Stimulated activated memory B cell treated with anti-CD40 and anti-IgM and Interleukin-4, amounts not matched to agents 10 μg/mL and 1 μg/mL and 100 μg/mL, for 72 hours (primary cell): ENCODE data around the gene ESF1.

Source experiments
- ATAC-seq: fragments of 150-1000 bp; cut with Tn5 transposase; 2 replicates; pipeline ENCODE4 v1.10.0; 2021
- H3K27ac Mint-ChIP-seq: one replicate; pipeline ENCODE4 v1.8.0; 2022; ENCODE audit warnings: mild to moderate bottlenecking, mixed read lengths
- H3K27me3 Mint-ChIP-seq: one replicate; pipeline ENCODE4 v1.8.0; 2022; ENCODE audit warnings: mixed read lengths
- H3K36me3 Mint-ChIP-seq: one replicate; pipeline ENCODE4 v1.8.0; 2022; ENCODE audit warnings: mixed read lengths
- H3K4me1 Mint-ChIP-seq: one replicate; pipeline ENCODE4 v1.8.0; 2022; ENCODE audit warnings: mixed read lengths
- H3K4me3 Mint-ChIP-seq: one replicate; pipeline ENCODE4 v1.8.0; 2022; ENCODE audit warnings: mild to moderate bottlenecking, moderate library complexity, mixed read lengths
- H3K9me3 Mint-ChIP-seq: one replicate; pipeline ENCODE4 v1.8.0; 2022; ENCODE audit warnings: mixed read lengths

Gene ESF1

DNA sequence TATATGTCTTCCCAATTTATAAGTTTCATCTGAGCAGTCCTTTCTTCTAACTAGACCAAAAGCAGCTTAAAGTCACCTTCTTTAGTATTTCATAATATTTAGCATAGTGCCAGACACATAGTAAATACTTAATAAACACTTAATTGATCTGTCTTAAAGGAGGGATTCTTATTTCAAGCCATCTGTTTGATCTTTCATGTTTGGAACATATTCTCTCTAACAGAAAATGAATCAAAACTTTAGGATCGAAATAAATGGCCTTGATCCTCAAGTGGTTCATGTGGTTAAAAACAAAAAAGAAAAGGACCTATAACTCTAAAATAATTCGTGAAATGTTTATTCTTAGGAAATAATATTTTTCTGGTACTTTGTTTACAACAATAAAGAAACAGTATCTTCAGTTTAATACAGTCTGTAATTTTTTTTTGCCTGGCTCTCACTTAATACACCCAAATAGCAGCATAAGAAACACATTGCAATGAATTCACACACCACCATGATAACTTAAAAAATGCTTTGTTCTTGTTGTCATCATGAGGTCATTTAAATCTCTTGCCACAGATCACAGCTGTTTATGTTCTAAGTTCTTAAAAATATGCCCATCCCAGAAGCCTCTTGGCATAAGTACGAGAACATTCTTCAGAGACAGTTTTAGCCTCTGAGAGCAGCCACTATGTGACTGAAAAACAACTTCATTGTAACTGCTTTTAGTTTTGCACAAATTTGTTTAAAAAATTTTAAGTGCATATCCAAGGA, 48.1 kb downstream of the ESF1 start:
- ATAC-seq, result no peak
- H3K36me3 Mint-ChIP-seq, result peaks cover 56% of the 10 kb centered on the region
- no peak overlapping the region for H3K4me3 Mint-ChIP-seq
- H3K4me1 Mint-ChIP-seq, result no peaks in the 10 kb centered on the region
- no peaks in the 10 kb centered on the region for H3K27me3 Mint-ChIP-seq
- no peak overlapping the region for H3K27ac Mint-ChIP-seq
- peaks cover 11% of the 10 kb centered on the region for H3K9me3 Mint-ChIP-seq

DNA sequence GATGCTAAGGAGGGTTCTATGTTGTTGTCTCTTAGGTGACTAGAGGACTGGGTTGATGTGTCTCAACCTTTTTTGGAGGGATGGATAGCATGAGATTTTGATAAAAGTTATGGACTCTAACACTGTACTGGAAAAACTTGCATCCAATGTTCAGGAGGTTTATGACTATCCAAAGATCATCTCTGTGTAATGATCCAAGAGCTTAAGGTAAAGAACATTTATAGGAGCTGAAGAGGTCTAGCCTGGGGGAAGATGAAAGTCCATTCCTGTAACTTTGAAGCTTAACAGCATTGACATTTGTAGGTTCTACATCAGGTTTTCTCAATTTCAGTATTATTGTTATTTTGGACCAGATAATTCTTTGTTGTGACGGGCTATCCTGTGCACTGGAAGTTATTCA, 48.9 kb downstream of the ESF1 start:
- Mint-ChIP-seq H3K4me3 (no peak overlapping the region), H3K36me3 (peaks cover 52% of the 10 kb centered on the region), H3K4me1 (no peaks in the 10 kb centered on the region), H3K27ac (no peak overlapping the region), H3K27me3 (no peaks in the 10 kb centered on the region), H3K9me3 (peaks cover 6% of the 10 kb centered on the region)
- no peak for ATAC-seq

DNA sequence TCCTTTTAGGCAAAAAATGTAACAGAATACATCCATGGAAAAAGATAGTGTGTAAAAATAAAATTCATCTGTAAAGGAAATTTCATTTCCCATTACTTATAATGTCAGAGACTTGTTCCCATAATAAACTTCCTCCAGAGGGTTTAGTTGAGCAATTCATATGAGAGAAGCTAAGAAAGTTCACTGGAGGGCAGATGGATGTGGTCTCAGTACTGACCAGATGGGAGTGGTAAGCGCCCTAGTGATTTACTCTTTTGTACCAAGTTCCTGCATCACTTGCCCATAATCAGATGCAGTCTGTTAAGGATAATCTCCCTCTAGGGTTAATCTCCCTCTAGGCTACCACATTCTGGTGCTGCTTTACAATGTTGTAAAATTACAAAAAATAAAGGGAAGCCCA, 61.7 kb downstream of the ESF1 start:
- Mint-ChIP-seq H3K27ac (no peak overlapping the region), H3K27me3 (no peaks in the 10 kb centered on the region), H3K9me3 (no peaks in the 10 kb centered on the region), H3K4me1 (no peaks in the 10 kb centered on the region), H3K4me3 (no peak overlapping the region), H3K36me3 (peaks cover 17% of the 10 kb centered on the region)
- ATAC-seq, result no peak

DNA sequence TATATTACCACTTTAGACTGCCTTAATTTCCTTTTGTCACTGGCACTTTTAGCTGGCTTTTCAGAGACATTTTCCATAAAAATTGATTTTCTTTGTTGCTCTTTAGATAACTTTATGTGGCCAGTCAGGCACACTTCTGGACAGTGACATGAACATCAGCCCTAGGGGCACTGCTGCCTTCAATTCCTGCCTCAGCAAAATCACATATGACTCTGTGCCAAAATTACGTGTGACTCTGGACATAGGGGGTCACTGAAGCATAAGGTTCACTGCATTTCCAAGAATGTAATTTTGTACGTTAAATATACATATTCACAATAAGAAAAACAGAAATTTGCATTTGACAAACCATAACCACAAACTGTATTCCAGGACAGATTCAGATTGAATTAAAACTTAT, 66.5 kb downstream of the ESF1 start:
- H3K36me3 Mint-ChIP-seq, result peaks cover 48% of the 10 kb centered on the region
- H3K27ac Mint-ChIP-seq, result no peak overlapping the region
- H3K4me3 Mint-ChIP-seq, result no peak overlapping the region
- H3K9me3 Mint-ChIP-seq, result no peaks in the 10 kb centered on the region
- ATAC-seq, result no peak
- no peaks in the 10 kb centered on the region for H3K27me3 Mint-ChIP-seq
- H3K4me1 Mint-ChIP-seq, result no peaks in the 10 kb centered on the region

GRCh38 chr20:13717631-13718044, 67.1 kb downstream of the ESF1 start:
- peaks cover 53% of the 10 kb centered on the region for H3K36me3 Mint-ChIP-seq
- no peaks in the 10 kb centered on the region for H3K9me3 Mint-ChIP-seq
- H3K27ac Mint-ChIP-seq, result no peak overlapping the region
- no peaks in the 10 kb centered on the region for H3K4me1 Mint-ChIP-seq
- no peak overlapping the region for H3K4me3 Mint-ChIP-seq
- no peaks in the 10 kb centered on the region for H3K27me3 Mint-ChIP-seq
- no peak for ATAC-seq

- H3K36me3 Mint-ChIP-seq, result peaks cover 59% of the 10 kb centered on the region
Measured at GRCh38 chr20:13715171-13715570, 69.5 kb downstream of the ESF1 start.

GRCh38 chr20:13708234-13708633, 76.5 kb downstream of the ESF1 start:
- Mint-ChIP-seq H3K9me3 (no peaks in the 10 kb centered on the region), H3K27ac (no peak overlapping the region), H3K36me3 (peaks cover 22% of the 10 kb centered on the region)

More at GRCh38 chr20:13715171-13715570, 69.5 kb downstream of the ESF1 start:
- no peaks in the 10 kb centered on the region for H3K9me3 Mint-ChIP-seq
- H3K27ac Mint-ChIP-seq, result no peak overlapping the region
- H3K4me1 Mint-ChIP-seq, result no peaks in the 10 kb centered on the region
- no peak overlapping the region for H3K4me3 Mint-ChIP-seq
- no peaks in the 10 kb centered on the region for H3K27me3 Mint-ChIP-seq
- no peak for ATAC-seq

DNA sequence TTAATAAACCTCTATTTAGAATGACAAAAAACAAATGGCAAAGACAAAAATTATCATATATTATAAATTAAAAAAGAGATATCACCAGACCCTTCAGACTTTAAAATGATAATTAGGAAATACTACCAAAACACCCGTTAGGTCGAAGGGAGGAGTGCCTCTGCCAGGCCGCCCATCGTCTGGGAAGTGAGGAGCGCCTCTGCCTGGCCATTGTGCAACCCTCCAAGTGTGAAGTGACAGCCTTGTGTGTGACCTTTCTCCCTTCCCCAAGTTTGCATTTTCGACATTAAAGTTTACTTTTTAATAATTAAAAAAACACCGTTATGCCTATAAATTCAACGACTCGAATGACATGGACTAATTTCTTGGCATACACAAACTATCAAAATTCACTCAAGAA, 81.5 kb downstream of the ESF1 start:
- H3K27me3 Mint-ChIP-seq, result no peaks in the 10 kb centered on the region
- H3K4me1 Mint-ChIP-seq, result no peaks in the 10 kb centered on the region
- H3K9me3 Mint-ChIP-seq, result no peaks in the 10 kb centered on the region
- H3K36me3 Mint-ChIP-seq, result no peaks in the 10 kb centered on the region
- H3K27ac Mint-ChIP-seq, result no peak overlapping the region
- no peak overlapping the region for H3K4me3 Mint-ChIP-seq
- no peak for ATAC-seq

More at GRCh38 chr20:13708234-13708633, 76.5 kb downstream of the ESF1 start:
- no peak for ATAC-seq
- H3K27me3 Mint-ChIP-seq, result no peaks in the 10 kb centered on the region
- no peaks in the 10 kb centered on the region for H3K4me1 Mint-ChIP-seq
- H3K4me3 Mint-ChIP-seq, result no peak overlapping the region

DNA sequence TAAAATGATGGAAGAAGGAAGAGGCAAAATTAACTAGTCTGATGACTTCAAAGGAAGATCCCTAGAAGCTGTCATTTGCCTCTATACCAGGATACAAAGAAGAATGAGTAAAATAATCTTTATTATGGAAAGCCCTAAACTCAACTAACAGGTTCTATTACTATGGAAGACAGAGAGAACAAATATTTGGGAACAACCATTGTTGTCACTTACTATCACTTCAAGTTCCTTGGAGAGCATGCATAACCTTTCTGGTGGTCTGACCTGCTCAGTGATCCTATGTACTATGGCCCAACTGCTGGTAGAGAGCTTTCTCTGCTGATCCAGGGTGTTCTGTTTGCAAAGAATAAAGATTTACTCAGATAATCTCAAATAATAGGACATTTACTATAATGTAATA, 83.2 kb downstream of the ESF1 start:
- H3K27me3 Mint-ChIP-seq, result no peaks in the 10 kb centered on the region
- no peaks in the 10 kb centered on the region for H3K36me3 Mint-ChIP-seq
- H3K9me3 Mint-ChIP-seq, result no peaks in the 10 kb centered on the region
- H3K4me3 Mint-ChIP-seq, result no peak overlapping the region
- ATAC-seq, result no peak
- H3K27ac Mint-ChIP-seq, result no peak overlapping the region
- no peaks in the 10 kb centered on the region for H3K4me1 Mint-ChIP-seq

GRCh38 chr20:13700761-13701160, 84.0 kb downstream of the ESF1 start:
- H3K36me3 Mint-ChIP-seq, result no peaks in the 10 kb centered on the region
- no peak overlapping the region for H3K4me3 Mint-ChIP-seq
- no peaks in the 10 kb centered on the region for H3K9me3 Mint-ChIP-seq
- no peaks in the 10 kb centered on the region for H3K27me3 Mint-ChIP-seq
- no peak overlapping the region for H3K27ac Mint-ChIP-seq
- H3K4me1 Mint-ChIP-seq, result no peaks in the 10 kb centered on the region
- ATAC-seq, result no peak

- Mint-ChIP-seq H3K27ac (no peak overlapping the region), H3K4me3 (no peak overlapping the region), H3K27me3 (no peaks in the 10 kb centered on the region), H3K36me3 (no peaks in the 10 kb centered on the region), H3K9me3 (no peaks in the 10 kb centered on the region), H3K4me1 (no peaks in the 10 kb centered on the region)
- ATAC-seq, result no peak
Measured at GRCh38 chr20:13694420-13695150, 90.1 kb downstream of the ESF1 start.

DNA sequence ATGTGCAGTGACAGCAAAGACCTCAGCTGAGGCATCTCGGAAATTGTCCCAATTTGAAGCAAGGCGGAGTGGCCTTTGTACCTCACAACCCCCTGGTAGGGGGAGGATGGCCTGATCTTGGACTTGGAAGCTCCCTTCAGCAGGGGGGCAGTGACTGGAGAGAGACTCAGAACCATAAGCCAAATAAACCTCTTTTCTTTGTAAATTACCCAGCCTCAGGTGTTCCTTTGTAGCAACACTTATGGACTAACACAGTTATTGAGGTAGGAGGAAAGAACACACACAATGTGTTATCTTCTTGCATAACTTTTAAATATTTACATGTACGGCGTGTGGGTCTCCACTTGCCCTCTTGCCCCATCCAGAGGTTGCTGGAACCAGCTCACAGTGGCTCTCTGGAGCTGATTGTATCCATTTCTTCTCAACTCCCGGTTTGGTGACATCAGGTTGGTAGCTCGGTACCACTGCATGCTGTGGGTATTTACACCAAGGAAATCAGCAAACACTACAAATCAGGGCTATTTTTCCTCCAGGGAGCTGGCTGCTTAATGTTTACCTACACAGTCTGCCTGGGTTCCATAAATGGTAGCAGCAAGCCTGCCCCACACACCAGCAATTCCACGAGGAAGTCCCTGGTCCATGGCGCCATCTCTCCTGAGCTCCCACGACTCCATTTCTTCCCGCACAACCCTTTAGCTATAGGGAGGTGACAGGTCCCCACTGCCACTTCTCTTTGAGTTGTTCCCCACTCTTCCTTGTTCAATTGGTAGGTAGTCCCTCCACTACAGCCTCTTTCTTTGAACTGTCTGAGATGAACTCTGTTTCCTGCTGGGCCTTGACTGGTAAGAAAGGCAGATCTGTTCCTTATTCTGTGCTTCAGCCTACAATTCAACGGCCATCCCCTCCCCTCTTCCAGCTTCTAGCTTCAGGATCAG, 91.7 kb downstream of the ESF1 start:
- ATAC-seq, result no peak
- Mint-ChIP-seq H3K27me3 (no peaks in the 10 kb centered on the region), H3K27ac (no peak overlapping the region), H3K4me1 (no peaks in the 10 kb centered on the region), H3K36me3 (no peaks in the 10 kb centered on the region), H3K9me3 (no peaks in the 10 kb centered on the region), H3K4me3 (no peak overlapping the region)

DNA sequence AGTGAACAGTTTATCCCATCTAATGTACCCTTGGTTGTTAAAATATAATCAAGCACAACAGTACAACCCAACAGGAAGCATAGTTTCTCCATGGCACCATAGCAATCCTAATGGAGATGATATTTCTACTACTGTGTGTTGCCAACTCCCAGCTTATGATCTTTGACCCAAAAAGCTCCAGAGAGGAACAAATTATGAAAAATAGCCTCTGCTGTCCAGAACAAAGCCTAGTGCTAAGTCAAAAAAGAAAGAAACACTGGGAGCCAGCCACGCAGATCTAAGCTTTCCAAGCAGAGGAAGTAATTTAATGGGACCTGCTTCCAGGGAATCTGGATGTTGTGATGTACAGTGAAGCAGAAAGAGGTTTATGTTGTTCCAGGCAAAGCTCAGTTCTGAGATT, 93.8 kb downstream of the ESF1 start:
- no peak for ATAC-seq
- Mint-ChIP-seq H3K4me1 (peaks cover 8% of the 10 kb centered on the region), H3K4me3 (no peak overlapping the region), H3K9me3 (no peaks in the 10 kb centered on the region), H3K36me3 (no peaks in the 10 kb centered on the region), H3K27me3 (no peaks in the 10 kb centered on the region), H3K27ac (no peak overlapping the region)

DNA sequence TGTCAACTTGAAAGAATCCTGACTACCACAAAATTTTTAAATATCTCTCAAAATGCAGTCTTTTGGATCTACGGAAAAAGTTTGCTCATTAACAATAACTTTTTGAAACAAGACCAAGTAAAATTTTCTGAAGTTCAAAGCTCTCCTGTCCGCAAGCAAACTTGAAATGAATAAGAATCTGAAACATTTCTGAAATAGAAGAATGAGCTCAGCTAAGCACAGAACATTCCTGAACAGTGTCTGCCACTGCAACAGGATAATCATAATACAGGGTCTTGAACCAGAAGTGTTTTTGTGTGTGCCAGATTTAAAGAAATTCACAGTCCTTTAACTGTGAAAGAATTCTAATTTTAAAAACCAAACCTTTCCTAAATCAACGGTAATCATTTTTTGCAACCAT, 96.9 kb downstream of the ESF1 start:
- H3K27me3 Mint-ChIP-seq, result no peaks in the 10 kb centered on the region

DNA sequence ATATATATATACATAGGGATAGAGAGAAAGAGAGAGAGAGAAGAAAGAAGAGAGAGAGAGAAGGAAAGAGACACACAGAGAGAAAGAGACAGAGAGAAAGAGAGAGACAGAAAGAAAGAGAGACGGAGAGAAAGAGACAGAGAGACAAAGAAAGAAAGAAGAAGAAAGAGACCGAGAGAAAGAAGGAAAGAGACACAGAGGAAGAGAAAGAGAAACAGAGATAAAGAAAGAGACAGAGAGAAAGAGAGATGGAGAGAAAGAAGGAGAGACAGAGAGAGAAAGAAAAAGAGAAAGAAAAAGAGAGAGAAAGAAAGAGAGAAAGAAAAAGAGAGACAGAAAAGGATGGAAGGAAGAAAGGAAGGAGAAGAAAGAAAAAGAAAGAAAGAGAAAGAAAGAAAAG, 99.1 kb downstream of the ESF1 start:
- H3K4me1 Mint-ChIP-seq, result peaks cover 33% of the 10 kb centered on the region
- H3K27ac Mint-ChIP-seq, result peak overlapping the region; percentile 21
- H3K36me3 Mint-ChIP-seq, result no peaks in the 10 kb centered on the region

More for the DNA sequence above, 96.9 kb downstream of the ESF1 start:
- Mint-ChIP-seq H3K36me3 (no peaks in the 10 kb centered on the region), H3K4me3 (no peak overlapping the region), H3K4me1 (peaks cover 33% of the 10 kb centered on the region), H3K27ac (no peak overlapping the region), H3K9me3 (no peaks in the 10 kb centered on the region)
- no peak for ATAC-seq

More for the DNA sequence above, 99.1 kb downstream of the ESF1 start:
- ATAC-seq, result no peak
- no peaks in the 10 kb centered on the region for H3K9me3 Mint-ChIP-seq
- no peak overlapping the region for H3K4me3 Mint-ChIP-seq
- H3K27me3 Mint-ChIP-seq, result no peaks in the 10 kb centered on the region
